Endothelial cell of umbilical vein (primary cell): ENCODE measurements around the gene HP1BP3. TPM values are rescaled to one million over a fixed set of nuclear protein-coding genes. Genes with fewer than 3 reads are reported as not detected.

Source experiments
- BruUV-seq: library from RNA; stranded (reverse); fragments of 400-500 nt; replicated peaks from 2 replicates; lab custom pipeline; 2021; lab: Mats Ljungman, UMichigan
- CTCF ChIA-PET: fragments of 300-600, 350-600 bp; sonication (Branson Sonifier 250); formaldehyde crosslinking; loops from one replicate; lab custom pipeline; 2021; ENCODE audit warnings: antibody characterized with exemption, inconsistent platforms; lab: Charles Lee
- POLR2A ChIA-PET: fragments of 300-600, 350-600 bp; sonication (Branson Sonifier 250); formaldehyde crosslinking; loops from one replicate; lab custom pipeline; 2021; ENCODE audit warnings: antibody characterized with exemption, inconsistent platforms; lab: Charles Lee
- DNase-seq: peaks from one replicate; pipeline ENCODE4 v3.0.0-alpha.2; 2011; ENCODE audit warnings: low read depth, low spot score
- FAIRE-seq: peaks from 2 replicates; lab custom pipeline; 2011; peaks lifted over from hg19 to GRCh38; lab: Jason Lieb, UNC
- H2AFZ ChIP-seq: 2 replicates; pipeline ENCODE4 v1.6.0; 2012; ENCODE audit warnings: low read depth, low read length, control low read depth, inconsistent platforms
- H3K27ac ChIP-seq: 2 replicates; pipeline ENCODE4 v1.5.1; 2011; ENCODE audit warnings: low read depth, mild to moderate bottlenecking, control low read depth, low read length, moderate library complexity; ENCODE audit not compliant: insufficient read depth
- H3K27me3 ChIP-seq, 2 experiments: 2 replicates each; pipeline versions ENCODE4 v1.6.0 to v1.6.1; 2011; ENCODE audit warnings: low read length in 2 of 2, mixed read lengths in 1 of 2; ENCODE audit not compliant: control insufficient read depth in 2 of 2, insufficient read depth in 2 of 2
- H3K36me3 ChIP-seq, 2 experiments: 2 replicates in 1 of 2; 3 replicates in 1 of 2; pipeline ENCODE4 v1.5.1; 2011; ENCODE audit warnings: low read length in 2 of 2, mild to moderate bottlenecking in 1 of 2, moderate library complexity in 1 of 2; ENCODE audit not compliant: control insufficient read depth in 2 of 2, insufficient read depth in 2 of 2; ENCODE audit errors: extremely low read depth in 1 of 2
- H3K4me1 ChIP-seq: 3 replicates; pipeline ENCODE4 v1.5.1; 2011; ENCODE audit warnings: mild to moderate bottlenecking, low read length; ENCODE audit not compliant: control insufficient read depth, insufficient read depth; ENCODE audit errors: extremely low read depth
- H3K4me2 ChIP-seq: 2 replicates; pipeline ENCODE4 v1.6.1; 2011; ENCODE audit warnings: low read length, control low read depth, mixed read lengths; ENCODE audit not compliant: insufficient read depth
- H3K4me3 ChIP-seq, 3 experiments: fragments of 200-600 bp in 1 of 3; sonication (generic), shearing (Covaris generic) in 1 of 3; replicated peaks in 1 of 3; 2 replicates each; pipeline ENCODE4 v1.5.1; 2011 to 2016; ENCODE audit warnings: control low read depth in 3 of 3, low read length in 3 of 3, mild to moderate bottlenecking in 2 of 3, inconsistent platforms in 1 of 3, low read depth in 1 of 3, moderate library complexity in 1 of 3; ENCODE audit not compliant: insufficient read depth in 1 of 3
- H3K79me2 ChIP-seq: 2 replicates; pipeline ENCODE4 v1.6.0; 2012; ENCODE audit warnings: low read length, inconsistent platforms; ENCODE audit not compliant: control insufficient read depth, insufficient read depth
- H3K9ac ChIP-seq: replicated peaks from 2 replicates; pipeline ENCODE3; 2011; ENCODE audit warnings: low read length, control low read depth; ENCODE audit not compliant: insufficient read depth; ENCODE audit errors: extremely low read depth
- H3K9me1 ChIP-seq: replicated peaks from 3 replicates; pipeline ENCODE4 v1.6.0; 2011; ENCODE audit warnings: mild to moderate bottlenecking, low read length; ENCODE audit not compliant: control insufficient read depth, insufficient read depth; ENCODE audit errors: extremely low read depth
- H3K9me3 ChIP-seq: replicated peaks from 2 replicates; pipeline ENCODE4 v1.5.1; 2012; ENCODE audit warnings: low read length, inconsistent platforms; ENCODE audit not compliant: control insufficient read depth, insufficient read depth
- H4K20me1 ChIP-seq: replicated peaks from 2 replicates; pipeline ENCODE3; 2011; ENCODE audit warnings: mild to moderate bottlenecking, low read length; ENCODE audit not compliant: control insufficient read depth, insufficient read depth; ENCODE audit errors: extremely low read depth
- EZH2 ChIP-seq: IDR thresholded peaks from 2 replicates; pipeline ENCODE4 v1.6.1; 2012; ENCODE audit warnings: borderline replicate concordance, low read depth, mild to moderate bottlenecking, moderate library complexity, low read length, inconsistent platforms; ENCODE audit not compliant: severe bottlenecking
- FOS ChIP-seq: IDR thresholded peaks from 2 replicates; pipeline ENCODE4 v1.6.1; 2011; ENCODE audit warnings: mild to moderate bottlenecking, low read length, moderate library complexity, borderline replicate concordance; ENCODE audit not compliant: insufficient read depth
- GATA2 ChIP-seq: IDR thresholded peaks from 2 replicates; pipeline ENCODE4 v1.7.0; 2011; ENCODE audit warnings: low read depth, mild to moderate bottlenecking, moderate library complexity, mixed read lengths, low read length; ENCODE audit not compliant: insufficient read length, insufficient read depth
- JUN ChIP-seq: IDR thresholded peaks from 2 replicates; pipeline ENCODE4 v1.6.1; 2011; ENCODE audit warnings: borderline replicate concordance, low read depth; ENCODE audit not compliant: insufficient read length, insufficient read depth
- MYC ChIP-seq: IDR thresholded peaks from one replicate; pipeline ENCODE4 v1.6.1; 2011; ENCODE audit warnings: mild to moderate bottlenecking, low read depth, low read length
- POLR2A ChIP-seq: IDR thresholded peaks from 2 replicates; pipeline ENCODE4 v1.6.1; 2012; ENCODE audit warnings: low read depth, mild to moderate bottlenecking, control low read depth, low read length
- POLR2AphosphoS5 ChIP-seq: IDR thresholded peaks from 2 replicates; pipeline ENCODE4 v1.6.1; 2012; ENCODE audit warnings: low read depth, mild to moderate bottlenecking, control low read depth, low read length, moderate library complexity; ENCODE audit not compliant: insufficient read depth
- dilution Hi-C: fragments of 300-500 bp; cut with MboI; formaldehyde crosslinking; loops from one replicate; pipeline ENCODE4 v1.15.0; 2019; ENCODE audit warnings: low sequenced_read_pairs; ENCODE audit not compliant: extremely low pct_ligation_motif_present
- intact Hi-C: fragments of 100-400 bp; cut with micrococcal nuclease; formaldehyde crosslinking; loops from one replicate; pipeline ENCODE4 v1.10.0; 2022
- polyA plus RNA-seq, 4 experiments: library from polyadenylated mRNA; depleted of rRNA in 3 of 4; stranded (reverse) in 3 of 4; unstranded in 1 of 4; fragments of >200 nt; gene quantifications; 2 replicates each; pipeline versions ENCODE4 v1.2.1 to v1.2.3, GENCODE V29; 2011 to 2012; ENCODE audit warnings: missing spikeins in 1 of 4
- total RNA-seq: library from RNA; stranded (reverse); gene quantifications from 2 replicates; pipeline ENCODE4 v1.2.3, GENCODE V29; 2021
- TF ChIP-seq, protein P1 (sequence below): IDR thresholded peaks from 2 replicates; pipeline ENCODE4 v1.6.1; 2011; ENCODE audit not compliant: insufficient read depth, insufficient read length
- TF ChIP-seq, protein P2 (sequence below), 2 donors: IDR thresholded peaks; 1 replicate in 1 of 2; 2 replicates in 1 of 2; pipeline ENCODE4 v1.5.1; 2011; ENCODE audit warnings: low read length in 2 of 2, mild to moderate bottlenecking in 2 of 2, moderate library complexity in 2 of 2, control low read depth in 1 of 2, inconsistent platforms in 1 of 2, low read depth in 1 of 2; ENCODE audit not compliant: insufficient read depth in 1 of 2; ENCODE audit errors: extremely low read depth in 1 of 2

HP1BP3 gene
- total and polyA plus RNA-seq, 2 donors (not counting 3 experiments of a cell fraction or from before 2014, with no cell fraction given), result 87.2 to 231 TPM

DNA sequence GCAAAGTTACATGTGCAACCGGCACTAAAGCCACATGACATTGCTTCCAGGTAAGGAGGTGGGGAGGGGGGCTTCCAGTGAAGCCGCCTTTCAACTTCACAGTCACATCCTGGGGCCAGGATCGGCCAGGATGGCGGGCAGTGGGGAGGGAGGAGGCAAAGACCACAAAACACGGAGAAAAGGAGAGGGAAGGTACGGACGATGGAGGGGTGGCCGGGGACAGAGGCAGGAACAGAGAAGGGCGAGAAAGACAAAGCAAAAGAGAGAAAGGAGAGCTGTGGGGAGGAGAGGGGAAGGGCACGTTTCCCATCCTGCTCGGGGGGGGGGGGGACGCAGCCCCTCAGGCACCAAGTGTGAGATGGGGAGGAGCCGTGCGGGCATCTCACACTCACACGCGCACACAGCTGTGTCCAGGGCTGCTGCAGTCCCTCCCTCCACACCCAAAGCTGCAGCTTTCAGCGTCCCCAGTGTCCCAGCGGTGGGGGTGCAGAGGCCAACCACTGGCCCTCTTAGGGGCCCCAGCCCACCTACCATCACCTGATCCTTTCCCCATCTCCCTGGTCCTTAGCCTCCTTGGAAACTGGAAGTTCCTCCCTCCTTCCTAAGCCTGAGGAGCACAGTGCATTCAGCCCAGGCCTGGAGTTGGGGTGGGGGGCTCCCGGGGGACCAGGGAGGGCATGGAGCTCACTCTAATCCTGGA, 57.0 kb downstream of the HP1BP3 start:
- no peak overlapping the region for H3K9ac ChIP-seq
- H4K20me1 ChIP-seq, result no peaks in the 10 kb centered on the region
- DNase-seq (no peak), FAIRE-seq (no peak)
- H3K9me1 ChIP-seq, result no peaks in the 10 kb centered on the region
- no peak overlapping the region for H3K27ac ChIP-seq
- no peak overlapping the region for H3K4me3 ChIP-seq
- TF ChIP-seq, protein P1, sequence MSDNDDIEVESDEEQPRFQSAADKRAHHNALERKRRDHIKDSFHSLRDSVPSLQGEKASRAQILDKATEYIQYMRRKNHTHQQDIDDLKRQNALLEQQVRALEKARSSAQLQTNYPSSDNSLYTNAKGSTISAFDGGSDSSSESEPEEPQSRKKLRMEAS, result no peak
- no peak for TF ChIP-seq MYC
- no peak for TF ChIP-seq GATA2
- no peak for TF ChIP-seq FOS
- TF ChIP-seq JUN, result no peak
- no peak for TF ChIP-seq EZH2
- TF ChIP-seq, protein P2, sequence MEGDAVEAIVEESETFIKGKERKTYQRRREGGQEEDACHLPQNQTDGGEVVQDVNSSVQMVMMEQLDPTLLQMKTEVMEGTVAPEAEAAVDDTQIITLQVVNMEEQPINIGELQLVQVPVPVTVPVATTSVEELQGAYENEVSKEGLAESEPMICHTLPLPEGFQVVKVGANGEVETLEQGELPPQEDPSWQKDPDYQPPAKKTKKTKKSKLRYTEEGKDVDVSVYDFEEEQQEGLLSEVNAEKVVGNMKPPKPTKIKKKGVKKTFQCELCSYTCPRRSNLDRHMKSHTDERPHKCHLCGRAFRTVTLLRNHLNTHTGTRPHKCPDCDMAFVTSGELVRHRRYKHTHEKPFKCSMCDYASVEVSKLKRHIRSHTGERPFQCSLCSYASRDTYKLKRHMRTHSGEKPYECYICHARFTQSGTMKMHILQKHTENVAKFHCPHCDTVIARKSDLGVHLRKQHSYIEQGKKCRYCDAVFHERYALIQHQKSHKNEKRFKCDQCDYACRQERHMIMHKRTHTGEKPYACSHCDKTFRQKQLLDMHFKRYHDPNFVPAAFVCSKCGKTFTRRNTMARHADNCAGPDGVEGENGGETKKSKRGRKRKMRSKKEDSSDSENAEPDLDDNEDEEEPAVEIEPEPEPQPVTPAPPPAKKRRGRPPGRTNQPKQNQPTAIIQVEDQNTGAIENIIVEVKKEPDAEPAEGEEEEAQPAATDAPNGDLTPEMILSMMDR (IDR thresholded peaks at IDR 0.05; ENCODE audit: extremely low read depth in 1 of 2, insufficient read depth in 1 of 2, low read depth in 1 of 2, low read length in 2 of 2), result no peak
- no peak for TF ChIP-seq POLR2A
- no peak for TF ChIP-seq POLR2AphosphoS5
- BruUV-seq, result no TSS peak
- POLR2A ChIA-PET, result no interaction called here
- dilution Hi-C loops, result no loop called here
- no peak overlapping the region for H2AFZ ChIP-seq
- intact Hi-C loops, result no loop called here
- CTCF ChIA-PET, result interaction anchor here (1.4 kb wide), 1 partner anchor 33 kb away, joined by 6 read pairs; no protein-coding TSS in a partner anchor
- H3K79me2 ChIP-seq, result no peaks in the 10 kb centered on the region
- no peaks in the 10 kb centered on the region for H3K36me3 ChIP-seq
- H3K27me3 ChIP-seq, result peaks cover 7 to 16% of the 10 kb centered on the region in 2 experiments
- H3K4me2 ChIP-seq, result no peak overlapping the region
- H3K9me3 ChIP-seq, result no peaks in the 10 kb centered on the region
- H3K4me1 ChIP-seq, result peaks cover 14% of the 10 kb centered on the region
